GM19324 (cell line): ENCODE results near the gene EVX1.

Experiments used
- ATAC-seq: cut with Tn5 transposase; IDR thresholded peaks from one replicate; pipeline ENCODE4 v1.9.1; 2021; ENCODE audit warnings: mild to moderate bottlenecking, moderate library complexity; ENCODE audit not compliant: unreplicated experiment, low FRiP score

The EVX1 gene

GRCh38 chr7:27242555-27243339 lies at the start of gene EVX1:
TSS of gene EVX1 (plus strand) at chr7:27242802. CDS start at chr7:27243031, 229 bp downstream.
- no peak for ATAC-seq

- ATAC-seq = no peak
These were observed 49.1 kb upstream of the EVX1 start for GRCh38 chr7:27193335-27194001.

GRCh38 chr7:27194002-27194352 lies 48.6 kb upstream of the EVX1 start:
- no peak for ATAC-seq

- no peak for ATAC-seq
These were observed 47.8 kb upstream of the EVX1 start for GRCh38 chr7:27194686-27195379.

GRCh38 chr7:27196287-27196767 lies 46.3 kb upstream of the EVX1 start:
- ATAC-seq = no peak

GRCh38 chr7:27197137-27198042 lies 45.2 kb upstream of the EVX1 start:
- ATAC-seq = no peak

- ATAC-seq = no peak
These were observed 44.3 kb upstream of the EVX1 start for GRCh38 chr7:27198138-27198841.

GRCh38 chr7:27198871-27199801 lies 43.5 kb upstream of the EVX1 start:
- no peak for ATAC-seq

GRCh38 chr7:27199849-27200760 lies 42.5 kb upstream of the EVX1 start, which contains the start of gene HOXA13:
TSS of gene HOXA13 (minus strand) at chr7:27200091. CDS start at chr7:27200077, 14 bp downstream.
- ATAC-seq = no peak

GRCh38 chr7:27200761-27201579 lies 41.6 kb upstream of the EVX1 start:
- no peak for ATAC-seq

GRCh38 chr7:27201580-27202017 lies 41.0 kb upstream of the EVX1 start:
- ATAC-seq = no peak

GRCh38 chr7:27202018-27202861 lies 40.4 kb upstream of the EVX1 start:
- no peak for ATAC-seq

- no peak for ATAC-seq
These were observed 39.8 kb upstream of the EVX1 start for GRCh38 chr7:27202862-27203134.

GRCh38 chr7:27203365-27203953 lies 39.1 kb upstream of the EVX1 start:
- no peak for ATAC-seq

GRCh38 chr7:27203964-27204594 lies 38.5 kb upstream of the EVX1 start:
- no peak for ATAC-seq
